Liver (tissue), 3 donors: ENCODE data around the gene CBX8.

Experiments
- ATF3 ChIP-seq: IDR thresholded peaks from 2 replicates; pipeline ENCODE4 v1.6.1; 2016; ENCODE audit warnings: antibody characterized with exemption
- CTCF ChIP-seq: fragments of 150-350 bp; IDR thresholded peaks from 2 replicates; pipeline ENCODE4 v1.5.1; 2017; ENCODE audit warnings: improper control_type of control experiment, low read depth, low read length; ENCODE audit not compliant: missing input control
- FOXA1 ChIP-seq: IDR thresholded peaks from 2 replicates; pipeline ENCODE4 v1.6.1; 2016; ENCODE audit warnings: antibody characterized with exemption
- GABPA ChIP-seq, 2 donors: IDR thresholded peaks in 1 of 2; conservative IDR thresholded peaks in 1 of 2; 2 replicates each; pipeline ENCODE4 v1.6.1; 2016; ENCODE audit warnings: antibody characterized with exemption in 2 of 2, mild to moderate bottlenecking in 1 of 2, moderate library complexity in 1 of 2
- JUND ChIP-seq, 2 donors: IDR thresholded peaks; 2 replicates each; pipeline ENCODE4 v1.6.1; 2016; ENCODE audit warnings: antibody characterized with exemption in 2 of 2
- NR2F2 ChIP-seq: IDR thresholded peaks from 2 replicates; pipeline ENCODE4 v1.6.1; 2016; ENCODE audit warnings: antibody characterized with exemption
- SP1 ChIP-seq: IDR thresholded peaks from 2 replicates; pipeline ENCODE4 v1.6.1; 2018; ENCODE audit warnings: antibody characterized with exemption, mild to moderate bottlenecking
- TAF1 ChIP-seq: conservative IDR thresholded peaks from 2 replicates; pipeline ENCODE4 v1.6.1; 2016; ENCODE audit warnings: antibody characterized with exemption, mild to moderate bottlenecking
- YY1 ChIP-seq: IDR thresholded peaks from 2 replicates; pipeline ENCODE4 v1.6.1; 2016; ENCODE audit warnings: antibody characterized with exemption, mild to moderate bottlenecking
- TF ChIP-seq, protein P1 (sequence below): IDR thresholded peaks from 2 replicates; pipeline ENCODE4 v1.6.1; 2016; ENCODE audit warnings: antibody characterized with exemption, mild to moderate bottlenecking
- donor health status: healthy.
- donor health status: healthy.

DNA sequence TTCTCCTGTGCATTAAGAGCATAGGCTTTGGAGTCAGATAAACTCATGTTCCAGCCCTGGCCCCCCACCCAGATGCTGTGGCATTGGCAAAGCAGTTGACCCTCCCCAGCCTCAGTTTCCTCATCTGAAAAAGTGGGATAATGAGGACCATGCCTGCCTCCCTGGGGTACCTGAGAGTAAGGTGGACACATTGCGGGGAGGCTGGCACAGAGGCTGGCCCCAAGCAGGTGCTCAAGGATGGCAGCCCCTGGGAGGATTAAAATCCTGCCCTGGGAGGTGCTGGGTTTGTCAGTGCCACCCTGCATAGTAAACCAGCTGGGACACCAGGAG, 54.3 kb downstream of the CBX8 start:
- TF ChIP-seq CTCF (no peak), TAF1 (no peak), GABPA (IDR thresholded peaks at IDR 0.05 in 1 of 2, conservative IDR thresholded peaks at IDR 0.05 in 1 of 2) (no peak), SP1 (no peak), ATF3 (no peak), NR2F2 (no peak), FOXA1 (no peak), YY1 (no peak), JUND (IDR thresholded peaks at IDR 0.05) (no peak)
- TF ChIP-seq, protein P1, sequence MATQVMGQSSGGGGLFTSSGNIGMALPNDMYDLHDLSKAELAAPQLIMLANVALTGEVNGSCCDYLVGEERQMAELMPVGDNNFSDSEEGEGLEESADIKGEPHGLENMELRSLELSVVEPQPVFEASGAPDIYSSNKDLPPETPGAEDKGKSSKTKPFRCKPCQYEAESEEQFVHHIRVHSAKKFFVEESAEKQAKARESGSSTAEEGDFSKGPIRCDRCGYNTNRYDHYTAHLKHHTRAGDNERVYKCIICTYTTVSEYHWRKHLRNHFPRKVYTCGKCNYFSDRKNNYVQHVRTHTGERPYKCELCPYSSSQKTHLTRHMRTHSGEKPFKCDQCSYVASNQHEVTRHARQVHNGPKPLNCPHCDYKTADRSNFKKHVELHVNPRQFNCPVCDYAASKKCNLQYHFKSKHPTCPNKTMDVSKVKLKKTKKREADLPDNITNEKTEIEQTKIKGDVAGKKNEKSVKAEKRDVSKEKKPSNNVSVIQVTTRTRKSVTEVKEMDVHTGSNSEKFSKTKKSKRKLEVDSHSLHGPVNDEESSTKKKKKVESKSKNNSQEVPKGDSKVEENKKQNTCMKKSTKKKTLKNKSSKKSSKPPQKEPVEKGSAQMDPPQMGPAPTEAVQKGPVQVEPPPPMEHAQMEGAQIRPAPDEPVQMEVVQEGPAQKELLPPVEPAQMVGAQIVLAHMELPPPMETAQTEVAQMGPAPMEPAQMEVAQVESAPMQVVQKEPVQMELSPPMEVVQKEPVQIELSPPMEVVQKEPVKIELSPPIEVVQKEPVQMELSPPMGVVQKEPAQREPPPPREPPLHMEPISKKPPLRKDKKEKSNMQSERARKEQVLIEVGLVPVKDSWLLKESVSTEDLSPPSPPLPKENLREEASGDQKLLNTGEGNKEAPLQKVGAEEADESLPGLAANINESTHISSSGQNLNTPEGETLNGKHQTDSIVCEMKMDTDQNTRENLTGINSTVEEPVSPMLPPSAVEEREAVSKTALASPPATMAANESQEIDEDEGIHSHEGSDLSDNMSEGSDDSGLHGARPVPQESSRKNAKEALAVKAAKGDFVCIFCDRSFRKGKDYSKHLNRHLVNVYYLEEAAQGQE: no peak
